Measurements from ENCODE around the gene HKDC1.

Gene HKDC1

GRCh38 chr10:69222157-69223027 is 2.3 kb downstream of the HKDC1 start (continued):
- TF ChIP-seq, protein P1, sequence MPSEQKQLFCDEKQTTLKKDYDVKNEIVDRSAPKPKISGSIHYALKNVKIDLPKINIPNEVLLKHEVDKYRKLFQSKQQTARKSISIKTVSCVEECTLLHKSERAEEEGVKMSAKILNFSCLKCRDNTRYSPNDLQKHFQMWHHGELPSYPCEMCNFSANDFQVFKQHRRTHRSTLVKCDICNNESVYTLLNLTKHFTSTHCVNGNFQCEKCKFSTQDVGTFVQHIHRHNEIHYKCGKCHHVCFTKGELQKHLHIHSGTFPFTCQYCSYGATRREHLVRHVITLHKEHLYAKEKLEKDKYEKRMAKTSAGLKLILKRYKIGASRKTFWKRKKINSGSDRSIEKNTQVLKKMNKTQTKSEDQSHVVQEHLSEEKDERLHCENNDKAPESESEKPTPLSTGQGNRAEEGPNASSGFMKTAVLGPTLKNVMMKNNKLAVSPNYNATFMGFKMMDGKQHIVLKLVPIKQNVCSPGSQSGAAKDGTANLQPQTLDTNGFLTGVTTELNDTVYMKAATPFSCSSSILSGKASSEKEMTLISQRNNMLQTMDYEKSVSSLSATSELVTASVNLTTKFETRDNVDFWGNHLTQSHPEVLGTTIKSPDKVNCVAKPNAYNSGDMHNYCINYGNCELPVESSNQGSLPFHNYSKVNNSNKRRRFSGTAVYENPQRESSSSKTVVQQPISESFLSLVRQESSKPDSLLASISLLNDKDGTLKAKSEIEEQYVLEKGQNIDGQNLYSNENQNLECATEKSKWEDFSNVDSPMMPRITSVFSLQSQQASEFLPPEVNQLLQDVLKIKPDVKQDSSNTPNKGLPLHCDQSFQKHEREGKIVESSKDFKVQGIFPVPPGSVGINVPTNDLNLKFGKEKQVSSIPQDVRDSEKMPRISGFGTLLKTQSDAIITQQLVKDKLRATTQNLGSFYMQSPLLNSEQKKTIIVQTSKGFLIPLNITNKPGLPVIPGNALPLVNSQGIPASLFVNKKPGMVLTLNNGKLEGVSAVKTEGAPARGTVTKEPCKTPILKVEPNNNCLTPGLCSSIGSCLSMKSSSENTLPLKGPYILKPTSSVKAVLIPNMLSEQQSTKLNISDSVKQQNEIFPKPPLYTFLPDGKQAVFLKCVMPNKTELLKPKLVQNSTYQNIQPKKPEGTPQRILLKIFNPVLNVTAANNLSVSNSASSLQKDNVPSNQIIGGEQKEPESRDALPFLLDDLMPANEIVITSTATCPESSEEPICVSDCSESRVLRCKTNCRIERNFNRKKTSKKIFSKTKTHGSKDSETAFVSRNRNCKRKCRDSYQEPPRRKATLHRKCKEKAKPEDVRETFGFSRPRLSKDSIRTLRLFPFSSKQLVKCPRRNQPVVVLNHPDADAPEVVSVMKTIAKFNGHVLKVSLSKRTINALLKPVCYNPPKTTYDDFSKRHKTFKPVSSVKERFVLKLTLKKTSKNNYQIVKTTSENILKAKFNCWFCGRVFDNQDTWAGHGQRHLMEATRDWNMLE (tag by site-specific recombination; conservative IDR thresholded peaks at IDR 0.05; ENCODE audit: low read depth): no peak
- TF ChIP-seq, protein P2, sequence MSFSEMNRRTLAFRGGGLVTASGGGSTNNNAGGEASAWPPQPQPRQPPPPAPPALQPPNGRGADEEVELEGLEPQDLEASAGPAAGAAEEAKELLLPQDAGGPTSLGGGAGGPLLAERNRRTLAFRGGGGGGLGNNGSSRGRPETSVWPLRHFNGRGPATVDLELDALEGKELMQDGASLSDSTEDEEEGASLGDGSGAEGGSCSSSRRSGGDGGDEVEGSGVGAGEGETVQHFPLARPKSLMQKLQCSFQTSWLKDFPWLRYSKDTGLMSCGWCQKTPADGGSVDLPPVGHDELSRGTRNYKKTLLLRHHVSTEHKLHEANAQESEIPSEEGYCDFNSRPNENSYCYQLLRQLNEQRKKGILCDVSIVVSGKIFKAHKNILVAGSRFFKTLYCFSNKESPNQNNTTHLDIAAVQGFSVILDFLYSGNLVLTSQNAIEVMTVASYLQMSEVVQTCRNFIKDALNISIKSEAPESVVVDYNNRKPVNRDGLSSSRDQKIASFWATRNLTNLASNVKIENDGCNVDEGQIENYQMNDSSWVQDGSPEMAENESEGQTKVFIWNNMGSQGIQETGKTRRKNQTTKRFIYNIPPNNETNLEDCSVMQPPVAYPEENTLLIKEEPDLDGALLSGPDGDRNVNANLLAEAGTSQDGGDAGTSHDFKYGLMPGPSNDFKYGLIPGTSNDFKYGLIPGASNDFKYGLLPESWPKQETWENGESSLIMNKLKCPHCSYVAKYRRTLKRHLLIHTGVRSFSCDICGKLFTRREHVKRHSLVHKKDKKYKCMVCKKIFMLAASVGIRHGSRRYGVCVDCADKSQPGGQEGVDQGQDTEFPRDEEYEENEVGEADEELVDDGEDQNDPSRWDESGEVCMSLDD (tag by site-specific recombination; IDR thresholded peaks at IDR 0.05): no peak
- no peak for TF ChIP-seq ZNF202 (tag by site-specific recombination; IDR thresholded peaks at IDR 0.05; ENCODE audit: borderline replicate concordance)
- no peak for TF ChIP-seq ZNF596 (tag by site-specific recombination; IDR thresholded peaks at IDR 0.05)
- TF ChIP-seq ZNF16 (tag by site-specific recombination; IDR thresholded peaks at IDR 0.05; ENCODE audit: low read depth): no peak
- TF ChIP-seq ZNF707 (tag by site-specific recombination; IDR thresholded peaks at IDR 0.05): no peak
- TF ChIP-seq, protein P3, sequence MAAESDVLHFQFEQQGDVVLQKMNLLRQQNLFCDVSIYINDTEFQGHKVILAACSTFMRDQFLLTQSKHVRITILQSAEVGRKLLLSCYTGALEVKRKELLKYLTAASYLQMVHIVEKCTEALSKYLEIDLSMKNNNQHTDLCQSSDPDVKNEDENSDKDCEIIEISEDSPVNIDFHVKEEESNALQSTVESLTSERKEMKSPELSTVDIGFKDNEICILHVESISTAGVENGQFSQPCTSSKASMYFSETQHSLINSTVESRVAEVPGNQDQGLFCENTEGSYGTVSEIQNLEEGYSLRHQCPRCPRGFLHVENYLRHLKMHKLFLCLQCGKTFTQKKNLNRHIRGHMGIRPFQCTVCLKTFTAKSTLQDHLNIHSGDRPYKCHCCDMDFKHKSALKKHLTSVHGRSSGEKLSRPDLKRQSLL (tag by site-specific recombination; IDR thresholded peaks at IDR 0.05): no peak
- TF ChIP-seq WT1 (tag by site-specific recombination; IDR thresholded peaks at IDR 0.05): no peak
- TF ChIP-seq ATF2 (tag by site-specific recombination; IDR thresholded peaks at IDR 0.05; ENCODE audit: low read depth): no peak
- no peak for TF ChIP-seq ZNF560 (tag by site-specific recombination; IDR thresholded peaks at IDR 0.05; ENCODE audit: borderline replicate concordance)
- no peak for TF ChIP-seq ZNF140 (tag by site-specific recombination; IDR thresholded peaks at IDR 0.05)
- TF ChIP-seq EGR2 (tag by site-specific recombination; IDR thresholded peaks at IDR 0.05; ENCODE audit: low read depth): 0 out of 2 replicates have a peak, but pooled peaks have one; percentile 10
- no peak for TF ChIP-seq ZNF132 (tag by site-specific recombination; IDR thresholded peaks at IDR 0.05; ENCODE audit: borderline replicate concordance)
- no peak for TF ChIP-seq KLF8 (tag by site-specific recombination; IDR thresholded peaks at IDR 0.05)
- no peak for TF ChIP-seq BCL11B (tag by site-specific recombination; IDR thresholded peaks at IDR 0.05; ENCODE audit: low read depth)
- TF ChIP-seq ZNF660 (tag by site-specific recombination; IDR thresholded peaks at IDR 0.05): 0 out of 2 replicates have a peak, but pooled peaks have one; percentile 62
- no peak for TF ChIP-seq ZBTB26 (tag by site-specific recombination; optimal IDR thresholded peaks at IDR 0.05)
- TF ChIP-seq ZSCAN23 (tag by site-specific recombination; IDR thresholded peaks at IDR 0.05): no peak
- no peak for TF ChIP-seq MZF1 (tag by site-specific recombination; IDR thresholded peaks at IDR 0.05; ENCODE audit: borderline replicate concordance)
- TF ChIP-seq ZBTB48 (tag by site-specific recombination; IDR thresholded peaks at IDR 0.05): no peak
- no peak for TF ChIP-seq ZNF423 (tag by site-specific recombination; IDR thresholded peaks at IDR 0.05)
- no peak for TF ChIP-seq SP3 (tag by site-specific recombination; IDR thresholded peaks at IDR 0.05)
- no peak for TF ChIP-seq ZBTB21 (tag by site-specific recombination; IDR thresholded peaks at IDR 0.05)
- TF ChIP-seq ZNF473 (tag by site-specific recombination; IDR thresholded peaks at IDR 0.05): no peak
- TF ChIP-seq ZNF571 (tag by site-specific recombination; IDR thresholded peaks at IDR 0.05): no peak
- no peak for TF ChIP-seq ZNF274 (IDR thresholded peaks at IDR 0.05; ENCODE audit: low read length)
- TF ChIP-seq ZNF274 (tag by site-specific recombination; IDR thresholded peaks at IDR 0.05; ENCODE audit: borderline replicate concordance): no peak
- peak; percentile 81 for TF ChIP-seq ZNF654 (tag by site-specific recombination; IDR thresholded peaks at IDR 0.05; ENCODE audit: low read depth)
- no peak for TF ChIP-seq ZNF549 (tag by site-specific recombination; IDR thresholded peaks at IDR 0.05)
